AG08395 (cell line): ENCODE results near the gene ODF4.
A peak's percentile ranks its signal among the peaks of the same experiment; 100 is the strongest.
"Not testable (repeated sequence)": the region's sequence is repeated elsewhere in the genome, so short reads cannot be mapped to it uniquely, and the experiment has no call there.

Experiments
- DNase-seq: peaks from one replicate; pipeline ENCODE4 v3.0.0; 2012; ENCODE audit warnings: mixed read lengths, low spot score

Gene ODF4

GRCh38 chr17:8369944-8370343 is 30.3 kb downstream of the ODF4 start:
- no peak for DNase-seq

GRCh38 chr17:8371786-8372185 is 32.1 kb downstream of the ODF4 start:
- DNase-seq: no peak

GRCh38 chr17:8372422-8372821 is 32.8 kb downstream of the ODF4 start:
- no peak for DNase-seq

GRCh38 chr17:8373856-8374255 is 34.2 kb downstream of the ODF4 start:
- DNase-seq: not testable (repeated sequence)

- peak; percentile 27 for DNase-seq
These were observed 36.2 kb downstream of the ODF4 start for GRCh38 chr17:8375738-8376259.

GRCh38 chr17:8376271-8377067 is 36.8 kb downstream of the ODF4 start, which contains the start of gene KRABD2:
KRABD2 (minus strand) TSS chr17:8376704.
- peak; percentile 96 for DNase-seq

DNA sequence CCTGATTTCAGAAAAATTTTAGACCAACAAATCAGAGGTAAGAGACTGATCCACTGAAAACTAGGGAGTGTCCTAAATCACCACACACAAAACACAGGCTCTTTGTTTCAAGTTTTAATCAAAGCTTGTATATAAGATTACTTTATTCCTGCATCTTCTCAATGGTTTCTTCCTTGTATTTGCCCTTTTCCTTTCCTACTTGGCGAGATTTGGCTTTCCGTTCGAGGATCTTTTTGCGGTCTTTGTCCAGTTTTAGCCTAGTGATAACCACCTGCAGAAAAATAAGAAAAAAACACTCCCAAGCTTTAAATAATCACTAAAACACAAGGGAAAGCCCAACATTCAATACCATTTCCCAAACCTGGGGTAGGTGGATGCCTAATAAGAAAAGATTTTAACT is 37.8 kb downstream of the ODF4 start:
- DNase-seq: no peak

GRCh38 chr17:8378117-8378516 is 38.5 kb downstream of the ODF4 start:
- DNase-seq: not testable (repeated sequence)

- no peak for DNase-seq
These were observed 40.4 kb downstream of the ODF4 start for GRCh38 chr17:8380049-8380448.

DNA sequence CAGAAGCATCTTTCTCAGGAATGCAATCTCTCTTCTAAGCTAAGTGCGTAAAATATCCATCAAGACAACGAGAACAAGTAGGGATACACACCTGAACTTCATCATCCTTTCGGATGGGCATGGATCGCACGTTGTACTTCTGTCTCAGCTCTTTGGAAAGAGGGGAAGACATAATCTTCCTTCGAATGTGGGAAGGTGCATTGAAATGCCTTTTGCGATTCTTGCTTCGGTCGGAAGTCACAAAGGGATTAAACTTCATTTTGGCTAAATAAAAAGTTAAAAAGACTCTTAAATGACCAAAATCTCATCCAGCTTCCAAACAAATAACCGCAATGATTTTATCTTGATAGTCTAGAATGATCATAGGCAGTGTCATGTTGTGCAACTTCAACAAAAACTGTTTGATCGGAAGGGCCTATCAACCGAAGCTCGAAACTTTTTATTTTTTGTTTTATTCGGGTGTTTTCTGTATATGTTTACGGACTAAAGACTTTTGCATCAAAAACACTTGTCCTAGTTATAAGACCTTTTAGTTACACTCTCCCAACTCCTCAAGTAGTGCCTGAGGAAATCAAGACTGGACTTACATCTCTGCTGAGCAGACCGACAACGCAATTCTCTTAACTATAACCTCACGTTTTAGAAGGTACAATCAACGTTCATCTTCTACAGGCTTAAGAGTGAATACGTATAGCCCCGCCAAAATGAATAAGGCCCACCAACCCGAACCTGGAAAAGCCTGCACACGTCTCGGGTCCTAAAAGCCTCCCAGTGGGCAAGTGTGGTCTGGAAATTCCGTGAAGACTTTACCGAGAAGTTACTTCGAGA is 42.6 kb downstream of the ODF4 start:
- DNase-seq: no peak

- DNase-seq: no peak
These were observed 43.2 kb downstream of the ODF4 start for GRCh38 chr17:8382880-8383142.

DNA sequence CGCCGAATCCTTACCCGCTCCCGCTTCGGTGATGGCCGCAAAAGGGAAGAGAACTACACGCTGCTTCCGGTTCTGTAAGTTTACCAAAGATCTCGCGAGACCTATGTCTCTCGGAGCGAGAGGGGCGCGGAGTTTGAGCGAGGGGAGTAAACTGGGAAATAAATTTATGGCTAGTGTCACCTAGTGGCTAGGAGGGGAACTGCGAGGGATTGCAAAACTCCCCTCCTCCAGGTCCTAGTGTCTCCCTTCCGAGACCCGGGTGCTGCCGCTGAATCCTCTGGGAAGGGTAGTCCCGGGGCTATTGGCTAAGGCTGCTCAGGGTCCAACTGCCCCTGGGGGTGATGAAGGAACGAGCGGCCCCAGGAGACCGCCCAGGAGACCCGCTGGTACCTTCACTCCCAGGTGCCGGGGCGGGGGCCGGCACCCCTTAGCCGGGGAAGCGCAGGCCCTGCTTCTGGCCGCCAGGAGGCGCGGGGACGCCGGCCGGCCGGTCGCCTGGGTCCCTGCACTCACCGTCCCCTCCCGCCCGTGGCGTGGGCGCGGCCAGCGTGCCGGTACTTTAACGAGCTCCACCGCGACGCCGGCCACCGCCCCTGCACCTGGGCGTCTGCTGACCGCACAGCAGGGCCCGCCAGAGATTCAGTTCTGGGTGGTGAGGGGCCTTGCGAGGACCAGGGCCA is 43.6 kb downstream of the ODF4 start, which contains the start of gene RPL26:
TSS of gene RPL26 (minus strand) at position 51 of the 680 bp plus-strand sequence. CDS start 883 bp downstream, outside the sequence.
- DNase-seq: peak; percentile 96

DNA sequence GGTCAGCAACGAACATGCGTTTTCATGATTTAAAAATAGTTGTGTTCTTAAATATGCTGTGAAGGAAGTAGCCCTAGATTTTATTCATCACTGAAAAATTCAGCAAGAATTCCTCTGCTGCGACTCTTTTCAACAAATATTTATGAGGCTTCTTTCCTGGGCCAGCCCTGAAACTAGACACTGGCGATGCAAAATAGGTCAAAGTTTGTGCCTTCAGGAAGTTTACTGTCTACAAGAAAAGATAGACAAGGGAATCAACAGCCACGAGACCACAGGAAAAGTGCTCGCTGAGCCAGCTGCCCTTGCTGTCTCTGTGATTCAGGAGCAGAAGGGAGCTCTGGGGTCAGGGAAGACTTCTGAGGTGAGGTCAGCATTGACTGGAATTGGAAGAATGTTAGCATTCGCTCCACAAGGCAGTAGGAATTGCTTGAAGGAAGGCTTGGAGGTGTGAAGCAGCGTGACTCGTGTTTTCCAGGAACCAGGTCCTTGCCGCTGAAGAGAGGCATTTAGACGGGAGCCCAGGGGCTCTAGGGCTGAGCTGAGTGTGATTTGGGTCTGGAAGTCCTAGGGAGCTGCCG is 45.2 kb downstream of the ODF4 start:
- DNase-seq: peak; percentile 82

- DNase-seq: no peak
These were observed 47.2 kb downstream of the ODF4 start for GRCh38 chr17:8386841-8387240.

DNA sequence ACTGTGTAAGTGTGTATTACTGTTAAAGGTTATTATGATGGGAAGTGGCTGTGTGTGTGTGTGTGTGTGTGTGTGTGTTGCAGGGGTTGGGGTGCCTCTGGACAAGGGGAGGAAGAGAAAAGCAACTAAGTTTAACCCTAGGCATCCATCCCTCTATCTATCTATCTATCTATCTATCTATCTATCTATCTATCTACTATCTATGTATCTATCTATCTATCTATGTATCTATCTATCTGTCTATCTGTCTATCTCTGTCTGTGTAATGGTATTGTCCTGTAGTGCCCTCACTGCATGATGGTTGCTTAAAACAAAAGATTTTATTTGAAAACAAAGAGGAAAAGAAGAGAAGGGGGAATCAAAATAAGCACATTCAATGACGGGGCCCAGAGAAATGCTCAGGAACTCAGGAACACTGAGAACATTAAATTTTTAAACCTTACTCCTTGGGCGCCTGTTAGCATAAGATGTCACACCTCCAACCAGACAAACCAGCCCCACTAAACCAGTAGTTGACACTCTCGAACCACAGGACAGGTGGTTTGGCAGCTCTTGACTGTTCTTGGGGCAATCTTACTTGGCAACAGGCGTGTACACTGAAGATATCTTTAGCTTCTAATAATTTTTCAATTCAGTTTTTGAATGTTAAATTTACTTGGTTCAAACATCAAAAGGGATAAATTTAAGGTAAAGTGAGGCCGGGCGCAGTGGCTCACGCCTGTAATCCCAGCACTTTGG is 48.4 kb downstream of the ODF4 start:
- DNase-seq: no peak

GRCh38 chr17:8391711-8392110 is 52.1 kb downstream of the ODF4 start:
- DNase-seq: peak; percentile 37

- no peak for DNase-seq
These were observed 52.6 kb downstream of the ODF4 start for GRCh38 chr17:8392274-8392673.

- DNase-seq: no peak
These were observed 53.2 kb downstream of the ODF4 start for GRCh38 chr17:8392674-8393469.

DNA sequence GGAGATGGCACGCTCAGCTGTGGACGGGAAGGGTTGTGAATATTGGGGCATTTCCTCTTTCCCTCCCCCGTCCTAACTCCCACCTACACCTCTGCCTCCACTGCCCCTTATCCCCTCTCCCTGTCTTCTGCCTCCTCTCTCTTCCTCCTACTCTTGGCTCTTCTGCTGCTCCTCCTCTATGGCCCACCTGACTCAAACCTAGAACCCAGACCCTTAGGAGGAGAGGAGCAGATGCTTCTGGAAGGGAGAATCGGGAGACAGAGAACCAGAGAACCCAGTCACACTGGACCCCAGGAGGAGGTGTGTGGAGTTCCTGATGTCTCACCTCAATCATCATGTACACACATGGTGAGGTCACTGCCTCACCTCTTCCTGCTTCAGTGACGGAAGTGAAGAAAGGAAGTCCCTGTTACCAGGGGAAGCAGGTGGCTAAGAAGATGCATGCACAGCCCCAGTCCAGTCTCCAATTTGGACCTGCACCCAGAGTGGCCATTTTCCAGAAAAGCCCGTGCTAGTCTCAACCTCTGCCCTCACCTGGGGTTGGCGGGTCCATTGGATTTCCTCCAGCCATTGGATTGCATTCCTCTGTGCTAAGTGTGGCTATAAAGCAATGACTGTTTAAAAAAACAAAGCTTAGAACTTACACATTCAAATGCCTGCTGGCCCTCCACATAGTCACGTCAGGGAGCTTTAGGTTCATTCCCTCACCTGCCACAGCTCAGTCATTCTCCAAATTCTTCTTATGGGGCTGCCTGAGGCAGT is 54.0 kb downstream of the ODF4 start:
- DNase-seq: no peak

GRCh38 chr17:8394497-8394896 is 54.9 kb downstream of the ODF4 start:
- DNase-seq: not testable (repeated sequence)
